ENCODE measurements around the gene AP1B1.

- TF ChIP-seq CTCF (conservative IDR thresholded peaks at IDR 0.05) (no peak), ZFX (IDR thresholded peaks at IDR 0.05) (no peak)
Observed at GRCh38 chr22:29431986-29432385, 43.6 kb upstream of the AP1B1 start.
